Liver (tissue), 9 donors: ENCODE measurements around the gene DDR2. TPM values are rescaled to one million over a fixed set of nuclear protein-coding genes. Genes with fewer than 3 reads are reported as not detected.

Source experiments
- DNase-seq: peaks from one replicate; pipeline ENCODE4 v3.0.0-alpha.2; 2017; ENCODE audit warnings: low spot score
- H3K27ac ChIP-seq, 2 donors: one replicate each; pipeline ENCODE4 v1.7.0; 2013; ENCODE audit warnings: inconsistent platforms in 2 of 2, low read length in 2 of 2, control low read depth in 1 of 2, low read depth in 1 of 2, mild to moderate bottlenecking in 1 of 2
- H3K27me3 ChIP-seq, 4 donors: one replicate each; pipeline versions ENCODE4 v1.6.1 to v1.7.0; 2013; ENCODE audit warnings: low read length in 3 of 4, inconsistent platforms in 1 of 4, mild to moderate bottlenecking in 1 of 4, moderate library complexity in 1 of 4; ENCODE audit not compliant: control insufficient read depth in 4 of 4, insufficient read depth in 4 of 4
- H3K36me3 ChIP-seq, 4 donors: one replicate each; pipeline versions ENCODE4 v1.6.1 to v1.7.0; 2013; ENCODE audit warnings: low read length in 3 of 4, mild to moderate bottlenecking in 3 of 4, low read depth in 1 of 4, moderate library complexity in 1 of 4; ENCODE audit not compliant: control insufficient read depth in 4 of 4, insufficient read depth in 3 of 4
- H3K4me1 ChIP-seq, 4 donors: one replicate each; pipeline versions ENCODE4 v1.6.1 to v1.7.0; 2013; ENCODE audit warnings: low read length in 3 of 4, mild to moderate bottlenecking in 3 of 4, moderate library complexity in 1 of 4; ENCODE audit not compliant: control insufficient read depth in 4 of 4, insufficient read depth in 4 of 4
- H3K4me3 ChIP-seq, 3 donors: one replicate each; pipeline versions ENCODE4 v1.6.1 to v1.7.0; 2013; ENCODE audit warnings: low read length in 3 of 3, control low read depth in 1 of 3, low read depth in 1 of 3, mild to moderate bottlenecking in 1 of 3
- H3K9ac ChIP-seq, 2 donors: one replicate each; pipeline ENCODE4 v1.7.0; 2013; ENCODE audit warnings: low read length in 2 of 2, mild to moderate bottlenecking in 2 of 2, moderate library complexity in 2 of 2, control low read depth in 1 of 2, low read depth in 1 of 2
- H3K9me3 ChIP-seq, 4 donors: one replicate each; pipeline versions ENCODE4 v1.6.1 to v1.7.0; 2013; ENCODE audit warnings: low read length in 3 of 4; ENCODE audit not compliant: control insufficient read depth in 4 of 4
- ATF3 ChIP-seq: IDR thresholded peaks from 2 replicates; pipeline ENCODE4 v1.6.1; 2016; ENCODE audit warnings: antibody characterized with exemption
- CTCF ChIP-seq: fragments of 150-350 bp; IDR thresholded peaks from 2 replicates; pipeline ENCODE4 v1.5.1; 2017; ENCODE audit warnings: improper control_type of control experiment, low read depth, low read length; ENCODE audit not compliant: missing input control
- EGR1 ChIP-seq, 2 donors: IDR thresholded peaks; 2 replicates each; pipeline ENCODE4 v1.6.1; 2016 to 2018; ENCODE audit warnings: antibody characterized with exemption in 2 of 2, low read depth in 2 of 2
- FOXA1 ChIP-seq: IDR thresholded peaks from 2 replicates; pipeline ENCODE4 v1.6.1; 2016; ENCODE audit warnings: antibody characterized with exemption
- FOXA2 ChIP-seq: IDR thresholded peaks from 2 replicates; pipeline ENCODE4 v1.6.1; 2016; ENCODE audit warnings: antibody characterized with exemption
- HNF4A ChIP-seq, 2 donors: conservative IDR thresholded peaks; 2 replicates each; pipeline ENCODE4 v1.6.1; 2016; ENCODE audit warnings: antibody characterized with exemption in 2 of 2, mild to moderate bottlenecking in 2 of 2
- JUND ChIP-seq, 2 donors: IDR thresholded peaks; 2 replicates each; pipeline ENCODE4 v1.6.1; 2016; ENCODE audit warnings: antibody characterized with exemption in 2 of 2
- RAD21 ChIP-seq, 2 donors: IDR thresholded peaks; 2 replicates each; pipeline ENCODE4 v1.6.1; 2016; ENCODE audit warnings: antibody characterized with exemption in 2 of 2, mild to moderate bottlenecking in 2 of 2
- RXRA ChIP-seq, 2 donors: IDR thresholded peaks; 2 replicates each; pipeline ENCODE4 v1.6.1; 2017 to 2018; ENCODE audit warnings: antibody characterized with exemption in 2 of 2, mild to moderate bottlenecking in 1 of 2
- SP1 ChIP-seq: IDR thresholded peaks from 2 replicates; pipeline ENCODE4 v1.6.1; 2018; ENCODE audit warnings: antibody characterized with exemption, mild to moderate bottlenecking
- TAF1 ChIP-seq: conservative IDR thresholded peaks from 2 replicates; pipeline ENCODE4 v1.6.1; 2016; ENCODE audit warnings: antibody characterized with exemption, mild to moderate bottlenecking
- YY1 ChIP-seq: IDR thresholded peaks from 2 replicates; pipeline ENCODE4 v1.6.1; 2016; ENCODE audit warnings: antibody characterized with exemption, mild to moderate bottlenecking
- ZBTB33 ChIP-seq: IDR thresholded peaks from 2 replicates; pipeline ENCODE4 v1.6.1; 2016; ENCODE audit warnings: antibody characterized with exemption
- WGBS: extraction: QIAGEN DNeasy Blood & Tissue Kit; methylation state at CpG from one replicate; pipeline ENCODE4 v1.1.7; 2013; 5-methylcytosine and 5-hydroxymethylcytosine counted together
- polyA plus RNA-seq, 2 donors: library from polyadenylated mRNA; stranded (reverse) in 1 of 2; unstranded in 1 of 2; fragments of 200-250 nt in 1 of 2; fragments of >200 nt in 1 of 2; fragmentation: Nextera tagmentation in 1 of 2; extraction: Ambion mirVana in 1 of 2; gene quantifications; one replicate each; pipeline versions ENCODE4 v1.2.1 to v1.2.3, GENCODE V29; 2013 to 2015
- total RNA-seq, 2 donors: library from RNA; depleted of rRNA; stranded (reverse); fragments of >200 nt; gene quantifications; one replicate each; pipeline ENCODE4 v1.2.3, GENCODE V29; 2014
- TF ChIP-seq, protein P1 (sequence below): IDR thresholded peaks from 2 replicates; pipeline ENCODE4 v1.6.1; 2016; ENCODE audit warnings: antibody characterized with exemption, mild to moderate bottlenecking
- donor health status: healthy.
- donor health status: healthy.
- donor health status: healthy.
- donor health status: healthy.
- donor health status: healthy.

The DDR2 gene
- total and polyA plus RNA-seq, 4 donors: 1.2 to 6.4 (median 2.1) TPM

DNA sequence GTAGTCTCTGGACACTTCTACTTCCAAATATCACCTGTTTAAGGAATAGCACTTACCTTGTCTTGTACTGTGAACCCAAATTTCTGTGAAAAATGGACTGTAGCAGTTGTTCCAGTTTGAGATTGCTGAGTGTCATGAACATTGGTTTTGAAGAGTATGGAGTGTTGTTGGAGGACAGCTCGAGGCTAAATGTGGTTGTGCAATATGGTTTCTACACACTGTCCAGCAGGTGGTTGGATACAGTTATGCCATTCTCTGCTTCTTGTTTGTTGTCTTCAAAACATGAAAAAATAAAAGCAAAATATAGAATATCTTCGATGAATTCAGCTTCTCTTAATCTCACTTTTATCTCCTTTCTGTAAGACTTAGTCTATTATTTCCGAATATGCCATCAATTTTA, 67.1 kb downstream of the DDR2 start:
- TF ChIP-seq, protein P1, sequence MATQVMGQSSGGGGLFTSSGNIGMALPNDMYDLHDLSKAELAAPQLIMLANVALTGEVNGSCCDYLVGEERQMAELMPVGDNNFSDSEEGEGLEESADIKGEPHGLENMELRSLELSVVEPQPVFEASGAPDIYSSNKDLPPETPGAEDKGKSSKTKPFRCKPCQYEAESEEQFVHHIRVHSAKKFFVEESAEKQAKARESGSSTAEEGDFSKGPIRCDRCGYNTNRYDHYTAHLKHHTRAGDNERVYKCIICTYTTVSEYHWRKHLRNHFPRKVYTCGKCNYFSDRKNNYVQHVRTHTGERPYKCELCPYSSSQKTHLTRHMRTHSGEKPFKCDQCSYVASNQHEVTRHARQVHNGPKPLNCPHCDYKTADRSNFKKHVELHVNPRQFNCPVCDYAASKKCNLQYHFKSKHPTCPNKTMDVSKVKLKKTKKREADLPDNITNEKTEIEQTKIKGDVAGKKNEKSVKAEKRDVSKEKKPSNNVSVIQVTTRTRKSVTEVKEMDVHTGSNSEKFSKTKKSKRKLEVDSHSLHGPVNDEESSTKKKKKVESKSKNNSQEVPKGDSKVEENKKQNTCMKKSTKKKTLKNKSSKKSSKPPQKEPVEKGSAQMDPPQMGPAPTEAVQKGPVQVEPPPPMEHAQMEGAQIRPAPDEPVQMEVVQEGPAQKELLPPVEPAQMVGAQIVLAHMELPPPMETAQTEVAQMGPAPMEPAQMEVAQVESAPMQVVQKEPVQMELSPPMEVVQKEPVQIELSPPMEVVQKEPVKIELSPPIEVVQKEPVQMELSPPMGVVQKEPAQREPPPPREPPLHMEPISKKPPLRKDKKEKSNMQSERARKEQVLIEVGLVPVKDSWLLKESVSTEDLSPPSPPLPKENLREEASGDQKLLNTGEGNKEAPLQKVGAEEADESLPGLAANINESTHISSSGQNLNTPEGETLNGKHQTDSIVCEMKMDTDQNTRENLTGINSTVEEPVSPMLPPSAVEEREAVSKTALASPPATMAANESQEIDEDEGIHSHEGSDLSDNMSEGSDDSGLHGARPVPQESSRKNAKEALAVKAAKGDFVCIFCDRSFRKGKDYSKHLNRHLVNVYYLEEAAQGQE: no peak
- no peak for TF ChIP-seq YY1
- no peak for TF ChIP-seq EGR1 (IDR thresholded peaks at IDR 0.05; ENCODE audit: low read depth in 2 of 2)
- TF ChIP-seq RAD21 (IDR thresholded peaks at IDR 0.05): no peak
- TF ChIP-seq SP1: no peak

DNA sequence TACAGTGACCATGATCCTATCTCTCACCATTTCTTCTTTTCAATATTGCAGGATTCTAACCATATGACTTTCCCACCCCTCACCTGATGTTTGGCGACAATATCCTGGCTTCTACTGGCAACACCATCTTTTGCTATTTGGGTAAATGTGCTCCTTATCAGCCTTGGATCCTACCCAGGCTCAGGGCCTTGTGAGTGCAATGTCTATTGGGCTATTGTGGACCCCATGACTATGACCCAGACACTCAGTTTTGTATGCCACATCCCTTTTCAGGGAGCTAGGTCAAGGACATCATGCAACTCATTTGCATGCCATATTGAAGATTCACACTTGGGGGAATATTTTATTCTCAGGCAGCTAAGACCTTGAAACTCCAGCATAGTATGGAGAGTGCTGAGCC, 67.9 kb downstream of the DDR2 start:
- 94% methylated on average over 1 of the region's 1 CpG for WGBS
- H3K9ac ChIP-seq: no peak overlapping the region
- H3K36me3 ChIP-seq: no peaks in the 10 kb centered on the region
- H3K4me1 ChIP-seq: peaks cover 0 to 16% (median 12%) of the 10 kb centered on the region in 4 donors
- no peak overlapping the region for H3K27ac ChIP-seq
- no peaks in the 10 kb centered on the region for H3K27me3 ChIP-seq
- DNase-seq: no peak
- H3K9me3 ChIP-seq: no peaks in the 10 kb centered on the region
- TF ChIP-seq TAF1: no peak
- no peak for TF ChIP-seq HNF4A (conservative IDR thresholded peaks at IDR 0.05)
- no peak for TF ChIP-seq ZBTB33
- no peak for TF ChIP-seq JUND (IDR thresholded peaks at IDR 0.05)
- TF ChIP-seq FOXA1: no peak
- TF ChIP-seq FOXA2: no peak
- TF ChIP-seq ATF3: no peak
- no peak for TF ChIP-seq CTCF
- TF ChIP-seq YY1: no peak
- TF ChIP-seq RXRA (IDR thresholded peaks at IDR 0.05): no peak
- H3K4me3 ChIP-seq: no peak overlapping the region

More for the DNA sequence above, 67.1 kb downstream of the DDR2 start:
- DNase-seq: no peak
- H3K4me1 ChIP-seq: peaks cover 0 to 10% (median 7%) of the 10 kb centered on the region in 4 donors
- WGBS: 75% methylated on average over 3 of the region's 3 CpGs
- H3K36me3 ChIP-seq: no peaks in the 10 kb centered on the region
- no peak overlapping the region for H3K4me3 ChIP-seq
- H3K9me3 ChIP-seq: no peaks in the 10 kb centered on the region
- H3K27ac ChIP-seq: no peak overlapping the region
- no peak overlapping the region for H3K9ac ChIP-seq
- H3K27me3 ChIP-seq: no peaks in the 10 kb centered on the region
